ENCODE data around the gene EXOC6B. TPM values are rescaled to one million over a fixed set of nuclear protein-coding genes. Genes with fewer than 3 reads are reported as not detected.
A peak's percentile ranks its signal among the peaks of the same experiment; 100 is the strongest.

EXOC6B gene
- total RNA-seq, 4 donors from 2014 or later: 22.6 to 47.3 (median 32.5) TPM

DNA sequence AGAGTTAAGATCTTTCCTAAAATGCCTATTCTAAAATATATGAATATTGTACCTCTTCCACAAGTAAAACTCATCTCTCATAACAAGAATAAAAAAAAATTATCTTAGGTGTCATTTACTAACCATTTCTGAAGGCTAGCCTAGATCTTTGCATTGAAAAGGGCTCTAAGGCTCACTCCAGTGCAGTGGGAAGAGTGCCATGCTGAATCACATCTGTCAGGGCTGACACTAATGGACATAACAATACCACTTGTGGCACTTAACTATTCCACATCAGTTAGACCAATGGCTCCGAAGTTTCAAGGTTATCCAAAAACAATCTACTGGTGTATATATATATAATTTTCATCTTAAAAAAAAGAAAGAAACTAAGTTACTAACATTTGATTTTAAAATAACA, 130.2 kb downstream of the EXOC6B start:
- no peaks in the 10 kb centered on the region for H3K27me3 ChIP-seq
- peaks cover 20 to 26% of the 10 kb centered on the region in 2 donors for H3K4me1 ChIP-seq
- intact Hi-C loops (cut with DNase I): no loop called here
- H3K4me3 ChIP-seq (replicated peaks in 1 of 3): no peak overlapping the region
- WGBS, 2 donors: 67 to 69% methylated on average over 1 of the region's 1 CpG
- DNase-seq: no peak
- H3K27ac ChIP-seq: no peak overlapping the region
- no peaks in the 10 kb centered on the region for H3K36me3 ChIP-seq
- no peaks in the 10 kb centered on the region for H3K9me3 ChIP-seq
- TF ChIP-seq, protein P1, sequence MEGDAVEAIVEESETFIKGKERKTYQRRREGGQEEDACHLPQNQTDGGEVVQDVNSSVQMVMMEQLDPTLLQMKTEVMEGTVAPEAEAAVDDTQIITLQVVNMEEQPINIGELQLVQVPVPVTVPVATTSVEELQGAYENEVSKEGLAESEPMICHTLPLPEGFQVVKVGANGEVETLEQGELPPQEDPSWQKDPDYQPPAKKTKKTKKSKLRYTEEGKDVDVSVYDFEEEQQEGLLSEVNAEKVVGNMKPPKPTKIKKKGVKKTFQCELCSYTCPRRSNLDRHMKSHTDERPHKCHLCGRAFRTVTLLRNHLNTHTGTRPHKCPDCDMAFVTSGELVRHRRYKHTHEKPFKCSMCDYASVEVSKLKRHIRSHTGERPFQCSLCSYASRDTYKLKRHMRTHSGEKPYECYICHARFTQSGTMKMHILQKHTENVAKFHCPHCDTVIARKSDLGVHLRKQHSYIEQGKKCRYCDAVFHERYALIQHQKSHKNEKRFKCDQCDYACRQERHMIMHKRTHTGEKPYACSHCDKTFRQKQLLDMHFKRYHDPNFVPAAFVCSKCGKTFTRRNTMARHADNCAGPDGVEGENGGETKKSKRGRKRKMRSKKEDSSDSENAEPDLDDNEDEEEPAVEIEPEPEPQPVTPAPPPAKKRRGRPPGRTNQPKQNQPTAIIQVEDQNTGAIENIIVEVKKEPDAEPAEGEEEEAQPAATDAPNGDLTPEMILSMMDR (IDR thresholded peaks at IDR 0.05): no peak
- TF ChIP-seq POLR2A (IDR thresholded peaks at IDR 0.05): no peak

GRCh38 chr2:72694715-72695496, 130.9 kb downstream of the EXOC6B start:
- Histone ChIP-seq H3K27me3 (no peaks in the 10 kb centered on the region), H3K4me3 (replicated peaks in 1 of 3) (no peak overlapping the region), H3K9me3 (no peaks in the 10 kb centered on the region), H3K36me3 (no peaks in the 10 kb centered on the region), H3K4me1 (peaks cover 28 to 34% of the 10 kb centered on the region in 2 donors), H3K27ac (no peak overlapping the region)
- 34 to 35% methylated on average over 9 of the region's 9 CpGs for WGBS, 2 donors
- intact Hi-C loops (cut with DNase I): no loop called here
- TF ChIP-seq POLR2A (IDR thresholded peaks at IDR 0.05): no peak
- TF ChIP-seq, protein P1 (IDR thresholded peaks at IDR 0.05): no peak
- peak; percentile 42 to 51 for DNase-seq

DNA sequence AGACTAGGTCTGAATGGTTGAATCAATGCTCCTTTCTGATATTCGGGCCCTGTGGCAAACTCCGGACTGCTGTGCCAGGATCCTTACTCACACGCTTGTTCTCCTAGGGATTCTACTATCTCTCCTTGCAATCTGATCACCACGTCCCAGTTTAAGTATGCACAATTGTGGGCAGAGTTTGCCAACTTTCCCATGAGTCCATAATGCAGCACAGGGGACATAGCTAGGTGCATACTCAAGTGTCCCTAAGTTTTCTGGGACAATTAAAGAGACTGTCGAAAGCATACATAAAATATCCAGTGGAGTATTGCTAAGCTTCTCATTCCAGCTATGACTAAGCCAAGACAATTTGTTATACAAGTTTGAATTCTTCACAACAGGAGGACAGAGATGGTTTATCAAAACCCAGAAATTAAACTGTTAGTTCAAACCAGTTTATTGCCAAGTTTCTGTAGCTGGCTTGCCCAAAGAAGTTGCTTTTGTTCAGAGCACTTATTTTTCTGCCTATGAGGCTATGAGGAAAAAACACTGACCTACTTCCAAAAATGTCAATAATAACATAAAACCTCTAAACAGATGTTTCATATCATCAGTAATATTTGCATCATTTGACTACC, 136.1 kb downstream of the EXOC6B start:
- H3K27ac ChIP-seq: peak overlapping the region in 2 of 3 donors; percentile 39 to 76
- H3K27me3 ChIP-seq: no peaks in the 10 kb centered on the region
- peak; percentile 24 to 25 for DNase-seq
- intact Hi-C loops (cut with DNase I): no loop called here
- H3K4me1 ChIP-seq: peaks cover 23 to 40% of the 10 kb centered on the region in 2 donors
- 33 to 59% methylated on average over 5 of the region's 5 CpGs for WGBS, 2 donors
- H3K9me3 ChIP-seq: no peaks in the 10 kb centered on the region
- TF ChIP-seq, protein P1 (IDR thresholded peaks at IDR 0.05): no peak
- TF ChIP-seq POLR2A (IDR thresholded peaks at IDR 0.05): no peak
- no peaks in the 10 kb centered on the region for H3K36me3 ChIP-seq
- no peak overlapping the region for H3K4me3 ChIP-seq (replicated peaks in 1 of 3)

- H3K4me1 ChIP-seq: peaks cover 15 to 42% of the 10 kb centered on the region in 2 donors
- no peak overlapping the region for H3K4me3 ChIP-seq (replicated peaks in 1 of 3)
- no peaks in the 10 kb centered on the region for H3K36me3 ChIP-seq
- TF ChIP-seq, protein P1 (IDR thresholded peaks at IDR 0.05): no peak
- no peak for TF ChIP-seq POLR2A (IDR thresholded peaks at IDR 0.05)
- 62 to 69% methylated on average over 3 of the region's 3 CpGs for WGBS, 2 donors
- no peak for DNase-seq
- no peaks in the 10 kb centered on the region for H3K9me3 ChIP-seq
- H3K27ac ChIP-seq: no peak overlapping the region
- intact Hi-C loops (cut with DNase I): no loop called here
- no peaks in the 10 kb centered on the region for H3K27me3 ChIP-seq
Observed at GRCh38 chr2:72685638-72686213, 140.1 kb downstream of the EXOC6B start.

DNA sequence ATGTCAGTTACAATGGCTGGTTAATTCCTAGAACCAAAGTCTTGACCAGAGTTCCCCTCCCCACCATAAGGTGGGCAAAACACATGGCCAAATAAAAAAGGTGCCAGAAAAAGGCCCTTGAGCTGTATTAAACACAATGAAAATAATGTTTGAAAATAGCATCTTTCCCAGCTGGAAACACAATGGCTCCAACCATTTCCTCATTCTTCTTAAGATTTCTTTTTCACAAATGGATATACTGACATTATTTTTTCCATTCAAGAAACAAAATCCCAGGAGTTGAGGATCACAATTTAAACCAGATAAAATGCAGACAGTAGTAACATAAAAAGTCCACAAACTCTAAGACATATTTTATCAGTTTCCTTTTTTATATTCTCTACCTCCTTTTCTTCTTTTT, 143.8 kb downstream of the EXOC6B start:
- intact Hi-C loops (cut with DNase I): no loop called here
- H3K36me3 ChIP-seq: no peaks in the 10 kb centered on the region
- TF ChIP-seq, protein P1 (IDR thresholded peaks at IDR 0.05): no peak
- TF ChIP-seq POLR2A (IDR thresholded peaks at IDR 0.05): no peak

More for the DNA sequence above, 143.8 kb downstream of the EXOC6B start:
- Histone ChIP-seq H3K4me1 (peaks cover 17 to 39% of the 10 kb centered on the region in 2 donors), H3K9me3 (no peaks in the 10 kb centered on the region), H3K27me3 (no peaks in the 10 kb centered on the region), H3K4me3 (replicated peaks in 1 of 3) (no peak overlapping the region), H3K27ac (no peak overlapping the region)
- DNase-seq: no peak
